ENCODE data around the gene NRF1. TPM values are rescaled to one million over a fixed set of nuclear protein-coding genes. Genes with fewer than 3 reads are reported as not detected.

Gene NRF1
- total RNA-seq, 1 experiment from 2014 or later, result 19.3 TPM

DNA sequence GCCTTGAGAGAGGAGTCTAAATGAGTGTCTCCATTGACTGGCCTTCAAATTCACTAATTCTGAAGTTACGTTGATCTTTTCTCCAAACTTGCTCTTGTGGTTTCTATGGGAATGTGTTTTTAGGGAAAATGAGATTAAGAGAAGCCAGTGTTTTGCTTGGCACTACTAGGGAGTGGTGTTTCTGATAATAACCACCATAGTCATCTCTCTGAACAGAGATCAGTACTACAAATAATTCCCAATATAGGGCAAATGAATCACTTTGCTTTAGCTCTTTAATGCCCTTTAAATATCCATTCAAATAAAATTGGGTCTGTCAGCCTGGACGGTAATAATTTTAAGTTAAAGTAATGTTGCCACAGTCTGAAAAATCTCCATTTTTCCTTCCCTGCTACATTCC lies 90.8 kb downstream of the NRF1 start:
- Histone ChIP-seq H3K56ac (ENCODE audit: insufficient read length, low read depth, low read length) (no peak overlapping the region), H3K23ac (ENCODE audit: insufficient read length, low read depth, low read length) (no peak overlapping the region), H4K5ac (ENCODE audit: insufficient read length, low read depth, low read length) (no peak overlapping the region), H3K27me3 (ENCODE audit: insufficient read depth, low read length) (no peaks in the 10 kb centered on the region), H4K20me1 (ENCODE audit: control insufficient read depth, insufficient read depth, insufficient read length) (no peaks in the 10 kb centered on the region), H2BK12ac (ENCODE audit: insufficient read length, low read depth, low read length) (no peak overlapping the region), H2BK20ac (ENCODE audit: low read depth, low read length, poor library complexity, severe bottlenecking) (no peak overlapping the region), H3K9ac (ENCODE audit: extremely low read depth, insufficient read length, low read length) (no peak overlapping the region), H3K14ac (ENCODE audit: insufficient read depth, low read length) (no peak overlapping the region), H4K8ac (replicated peaks; ENCODE audit: insufficient read length, low read depth, low read length) (no peak overlapping the region), H3K4me2 (ENCODE audit: insufficient read depth, insufficient read length, low read length) (no peak overlapping the region), H2AFZ (ENCODE audit: low read length) (no peak overlapping the region), H3K4me1 (ENCODE audit: insufficient read depth, low read length) (peaks cover 4% of the 10 kb centered on the region), H3K79me2 (ENCODE audit: insufficient read depth, low read length) (no peaks in the 10 kb centered on the region), H2AK5ac (ENCODE audit: insufficient read length, low read length) (no peak overlapping the region), H3K9me3 (ENCODE audit: control insufficient read depth, low read depth, low read length) (no peaks in the 10 kb centered on the region), H3K27ac (ENCODE audit: insufficient read length, low read depth, low read length) (no peak overlapping the region), H2BK5ac (ENCODE audit: insufficient read length, low read length) (no peak overlapping the region), H4K91ac (ENCODE audit: insufficient read length, low read depth, low read length) (no peak overlapping the region), H3K23me2 (ENCODE audit: insufficient read length, low read depth, low read length, poor library complexity, severe bottlenecking) (no peaks in the 10 kb centered on the region), H3K4ac (ENCODE audit: low read depth, low read length) (no peak overlapping the region), H3T11ph (ENCODE audit: low read length) (no peak overlapping the region), H2BK120ac (ENCODE audit: low read depth, low read length, poor library complexity, severe bottlenecking) (no peak overlapping the region), H2BK15ac (ENCODE audit: low read depth, low read length) (no peak overlapping the region), H3K79me1 (ENCODE audit: insufficient read depth, low read depth, low read length, poor library complexity, severe bottlenecking) (no peaks in the 10 kb centered on the region), H3K18ac (ENCODE audit: insufficient read length, low read depth, low read length) (no peak overlapping the region)
- H3K4me3 Mint-ChIP-seq, result no peak overlapping the region
- peaks cover 16 to 17% of the 10 kb centered on the region in 2 experiments for H3K4me1 Mint-ChIP-seq
- peaks cover 0 to 8% (median 1%) of the 10 kb centered on the region in 3 experiments; a peak in 3 of 7 replicates for H3K36me3 Mint-ChIP-seq (ENCODE audit: insufficient read depth in 1 of 3, low read depth in 3 of 3)
- H3K9me3 Mint-ChIP-seq, result no peaks in the 10 kb centered on the region
- H3K27me3 Mint-ChIP-seq (ENCODE audit: low read depth), result no peaks in the 10 kb centered on the region
- TF ChIP-seq, protein P1, sequence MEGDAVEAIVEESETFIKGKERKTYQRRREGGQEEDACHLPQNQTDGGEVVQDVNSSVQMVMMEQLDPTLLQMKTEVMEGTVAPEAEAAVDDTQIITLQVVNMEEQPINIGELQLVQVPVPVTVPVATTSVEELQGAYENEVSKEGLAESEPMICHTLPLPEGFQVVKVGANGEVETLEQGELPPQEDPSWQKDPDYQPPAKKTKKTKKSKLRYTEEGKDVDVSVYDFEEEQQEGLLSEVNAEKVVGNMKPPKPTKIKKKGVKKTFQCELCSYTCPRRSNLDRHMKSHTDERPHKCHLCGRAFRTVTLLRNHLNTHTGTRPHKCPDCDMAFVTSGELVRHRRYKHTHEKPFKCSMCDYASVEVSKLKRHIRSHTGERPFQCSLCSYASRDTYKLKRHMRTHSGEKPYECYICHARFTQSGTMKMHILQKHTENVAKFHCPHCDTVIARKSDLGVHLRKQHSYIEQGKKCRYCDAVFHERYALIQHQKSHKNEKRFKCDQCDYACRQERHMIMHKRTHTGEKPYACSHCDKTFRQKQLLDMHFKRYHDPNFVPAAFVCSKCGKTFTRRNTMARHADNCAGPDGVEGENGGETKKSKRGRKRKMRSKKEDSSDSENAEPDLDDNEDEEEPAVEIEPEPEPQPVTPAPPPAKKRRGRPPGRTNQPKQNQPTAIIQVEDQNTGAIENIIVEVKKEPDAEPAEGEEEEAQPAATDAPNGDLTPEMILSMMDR (conservative IDR thresholded peaks at IDR 0.05), result no peak
- no peak overlapping the region; a peak in 1 of 7 replicates for H3K27ac Mint-ChIP-seq
- DNase-seq, result no peak
- no CpG with 5 or more reads among the region's 2 CpGs for WGBS (ENCODE audit: extremely low coverage, insufficient read length, low lambda C conversion rate)
